OCI-LY3 (cell line): ENCODE measurements around the gene DNAJB1.

Experiments used
- H2AFZ ChIP-seq: fragments of 200-600, 300-600 bp; shearing (Covaris generic); 2 replicates; pipeline ENCODE4 v1.6.0; 2014; ENCODE audit warnings: antibody characterized with exemption, low read depth, low read length
- H3K27ac ChIP-seq: fragments of 200-600, 300-600 bp; sonication (generic); 2 replicates; pipeline ENCODE4 v1.5.1; 2014; ENCODE audit warnings: mild to moderate bottlenecking, low read length, moderate library complexity, mixed read lengths
- H3K27me3 ChIP-seq: fragments of 200-600, 300-600 bp; sonication (generic); 2 replicates; pipeline ENCODE4 v1.6.1; 2014; ENCODE audit warnings: low read depth, low read length, mixed read lengths
- H3K36me3 ChIP-seq: fragments of 200-600, 300-600 bp; sonication (generic); replicated peaks from 2 replicates; pipeline ENCODE3; 2014; ENCODE audit warnings: low read depth, low read length, mixed read lengths
- H3K4me1 ChIP-seq: fragments of 300-600, 200-600 bp; sonication (generic); 2 replicates; pipeline ENCODE4 v1.6.1; 2014; ENCODE audit warnings: low read length, mixed read lengths
- H3K4me2 ChIP-seq: fragments of 200-600, 300-600 bp; sonication (generic); 2 replicates; pipeline ENCODE4 v1.6.1; 2014; ENCODE audit warnings: low read length, mixed read lengths
- H3K4me3 ChIP-seq: fragments of 300-600, 200-600 bp; sonication (generic); 2 replicates; pipeline ENCODE4 v1.5.1; 2014; ENCODE audit warnings: antibody characterized with exemption, mild to moderate bottlenecking, low read length, moderate library complexity
- H3K79me2 ChIP-seq: fragments of 300-600, 200-600 bp; shearing (Covaris generic); 2 replicates; pipeline ENCODE4 v1.6.1; 2014; ENCODE audit warnings: mild to moderate bottlenecking, low read length, mixed read lengths
- H3K9ac ChIP-seq: fragments of 300-600, 200-600 bp; shearing (Covaris generic); 2 replicates; pipeline ENCODE4 v1.6.0; 2014; ENCODE audit warnings: mild to moderate bottlenecking, low read length, moderate library complexity
- H3K9me3 ChIP-seq: fragments of 200-600, 300-600 bp; shearing (Covaris generic); 2 replicates; pipeline ENCODE4 v1.6.1; 2014; ENCODE audit warnings: low read length, mixed read lengths; ENCODE audit not compliant: insufficient read depth
- H4K20me1 ChIP-seq: fragments of 200-600, 300-600 bp; sonication (generic); 2 replicates; pipeline ENCODE4 v1.6.1; 2016; ENCODE audit warnings: low read length, mixed read lengths; ENCODE audit not compliant: insufficient read depth
- EZH2phosphoT487 ChIP-seq: fragments of 200-600 bp; shearing (Covaris generic); IDR thresholded peaks from 2 replicates; pipeline ENCODE4 v1.6.1; 2018; ENCODE audit warnings: antibody characterized with exemption, mixed run types, low read depth
- TF ChIP-seq, protein P1 (sequence below): fragments of 200-600, 300-600 bp; sonication (generic); IDR thresholded peaks from 2 replicates; pipeline ENCODE4 v1.5.1; 2014; ENCODE audit warnings: antibody characterized with exemption, low read length, low read depth

The DNAJB1 gene

DNA sequence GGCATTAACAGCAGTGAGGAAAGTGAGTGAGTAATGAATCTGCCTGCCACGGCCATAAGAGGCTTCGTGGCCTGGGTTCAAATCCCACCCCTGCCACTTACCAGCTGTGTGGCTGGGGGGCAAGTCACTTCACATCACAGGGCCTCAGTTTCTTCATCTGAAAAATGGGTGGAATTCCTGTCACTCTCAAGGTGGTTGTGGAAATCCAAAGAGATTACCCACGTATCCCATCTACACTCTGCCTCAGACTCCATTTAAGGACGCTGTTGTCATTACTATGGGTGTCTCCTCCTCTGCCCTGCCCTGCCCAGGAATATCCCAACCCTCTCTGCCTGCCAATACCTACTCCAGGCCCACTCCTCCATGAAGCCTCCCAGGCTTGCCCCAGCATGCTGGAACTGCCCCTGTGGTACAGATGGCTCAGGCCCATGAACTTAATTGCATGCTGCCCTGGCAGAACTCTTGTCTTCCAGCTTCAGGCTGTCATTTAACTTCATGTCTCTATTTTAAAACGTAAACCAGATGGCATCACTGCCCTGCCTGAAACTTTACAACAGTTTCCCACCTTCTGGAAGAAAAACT is 25.4 kb downstream of the DNAJB1 start:
- TF ChIP-seq EZH2phosphoT487: no peak
- TF ChIP-seq, protein P1, sequence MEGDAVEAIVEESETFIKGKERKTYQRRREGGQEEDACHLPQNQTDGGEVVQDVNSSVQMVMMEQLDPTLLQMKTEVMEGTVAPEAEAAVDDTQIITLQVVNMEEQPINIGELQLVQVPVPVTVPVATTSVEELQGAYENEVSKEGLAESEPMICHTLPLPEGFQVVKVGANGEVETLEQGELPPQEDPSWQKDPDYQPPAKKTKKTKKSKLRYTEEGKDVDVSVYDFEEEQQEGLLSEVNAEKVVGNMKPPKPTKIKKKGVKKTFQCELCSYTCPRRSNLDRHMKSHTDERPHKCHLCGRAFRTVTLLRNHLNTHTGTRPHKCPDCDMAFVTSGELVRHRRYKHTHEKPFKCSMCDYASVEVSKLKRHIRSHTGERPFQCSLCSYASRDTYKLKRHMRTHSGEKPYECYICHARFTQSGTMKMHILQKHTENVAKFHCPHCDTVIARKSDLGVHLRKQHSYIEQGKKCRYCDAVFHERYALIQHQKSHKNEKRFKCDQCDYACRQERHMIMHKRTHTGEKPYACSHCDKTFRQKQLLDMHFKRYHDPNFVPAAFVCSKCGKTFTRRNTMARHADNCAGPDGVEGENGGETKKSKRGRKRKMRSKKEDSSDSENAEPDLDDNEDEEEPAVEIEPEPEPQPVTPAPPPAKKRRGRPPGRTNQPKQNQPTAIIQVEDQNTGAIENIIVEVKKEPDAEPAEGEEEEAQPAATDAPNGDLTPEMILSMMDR: no peak
- Histone ChIP-seq H4K20me1 (no peaks in the 10 kb centered on the region), H3K4me3 (no peak overlapping the region), H3K27me3 (0 out of 2 replicates have a peak, but pooled peaks cover 7% of the 10 kb centered on the region), H3K9me3 (no peaks in the 10 kb centered on the region), H3K27ac (no peak overlapping the region), H3K9ac (no peak overlapping the region), H3K79me2 (no peaks in the 10 kb centered on the region), H3K36me3 (no peaks in the 10 kb centered on the region), H3K4me2 (no peak overlapping the region), H2AFZ (no peak overlapping the region), H3K4me1 (peaks cover 7% of the 10 kb centered on the region)

DNA sequence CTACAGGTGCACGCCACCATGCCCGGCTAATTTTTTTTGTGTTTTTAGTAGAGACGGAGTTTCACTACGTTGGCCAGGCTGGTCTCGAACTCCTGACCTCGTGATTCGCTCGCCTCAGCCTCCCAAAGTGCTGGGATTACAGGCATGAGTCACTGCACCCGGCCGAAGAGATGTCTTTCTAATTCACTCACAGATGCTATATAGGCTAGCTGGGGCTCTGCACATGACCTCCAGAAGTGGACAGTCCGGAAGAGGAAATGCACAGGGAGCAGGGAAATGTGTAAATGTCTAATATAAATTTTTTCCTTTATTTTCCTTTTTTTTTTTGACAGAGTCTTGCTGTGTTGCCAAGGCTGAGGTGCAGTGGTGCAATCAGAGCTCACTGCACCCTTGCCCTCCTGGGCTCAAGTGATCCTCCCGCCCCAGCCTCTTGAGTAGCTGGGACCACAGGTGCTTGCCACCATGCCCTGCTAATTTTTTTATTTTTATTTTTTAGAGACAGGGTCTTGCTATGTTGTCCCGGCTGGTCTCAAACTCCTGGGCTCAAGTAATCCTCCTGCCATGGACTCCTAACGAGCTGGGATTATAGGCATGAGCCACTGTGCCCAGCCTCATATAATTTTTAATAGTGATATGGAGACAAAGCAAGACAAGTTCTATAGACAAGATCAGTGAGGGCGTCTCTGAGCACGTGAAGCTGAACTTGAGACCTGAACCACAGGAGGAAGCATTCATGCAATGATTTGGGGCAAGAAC is 30.6 kb downstream of the DNAJB1 start:
- Histone ChIP-seq H2AFZ (no peak overlapping the region), H3K27me3 (no peaks in the 10 kb centered on the region), H3K9me3 (no peaks in the 10 kb centered on the region), H3K9ac (no peak overlapping the region), H3K4me2 (no peak overlapping the region), H3K4me3 (no peak overlapping the region), H3K27ac (no peak overlapping the region), H4K20me1 (no peaks in the 10 kb centered on the region), H3K4me1 (no peaks in the 10 kb centered on the region), H3K36me3 (no peaks in the 10 kb centered on the region), H3K79me2 (no peaks in the 10 kb centered on the region)
- TF ChIP-seq, protein P1: no peak
- no peak for TF ChIP-seq EZH2phosphoT487

DNA sequence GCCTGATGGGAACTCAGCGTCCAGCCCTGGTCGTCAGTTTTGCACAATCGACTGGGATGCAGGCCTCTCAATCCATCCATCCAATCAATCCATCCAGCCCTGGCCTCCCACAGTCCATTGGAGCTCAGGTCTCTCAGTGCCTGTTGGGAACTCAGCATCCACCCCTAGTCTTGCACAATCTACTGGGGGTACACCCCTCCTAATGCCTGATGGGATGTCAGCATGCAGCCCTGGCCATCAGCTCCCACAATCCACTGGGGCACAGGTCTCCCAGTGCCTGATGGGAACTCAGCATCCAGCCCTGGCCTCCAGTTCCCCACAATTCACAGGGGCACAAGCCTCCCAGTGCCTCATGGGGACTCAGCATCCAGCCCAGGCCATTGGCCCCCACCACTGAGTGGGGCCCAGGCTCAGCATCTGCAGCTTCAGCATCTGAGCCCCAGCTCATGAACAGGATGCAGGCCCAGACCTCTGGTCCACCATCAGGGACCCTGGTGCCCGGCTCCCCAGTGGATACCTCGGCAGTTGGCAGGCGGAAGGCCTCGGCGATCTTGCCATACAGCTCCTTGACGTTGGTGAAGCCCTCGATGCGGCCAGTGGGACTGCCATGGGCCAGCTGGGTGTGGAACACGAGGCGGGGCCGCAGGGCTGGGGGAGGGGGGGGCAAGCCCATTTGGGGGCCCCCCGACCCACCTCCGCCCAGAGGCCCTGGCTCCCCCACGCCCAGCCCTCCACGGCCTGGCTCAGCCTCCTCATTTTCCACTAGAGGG is 35.8 kb downstream of the DNAJB1 start:
- no peaks in the 10 kb centered on the region for H3K79me2 ChIP-seq
- no peak overlapping the region for H2AFZ ChIP-seq
- no peaks in the 10 kb centered on the region for H4K20me1 ChIP-seq
- H3K4me1 ChIP-seq: peaks cover 10% of the 10 kb centered on the region; the same call in 1 of the 2 replicates
- H3K27ac ChIP-seq: no peak overlapping the region
- no peak overlapping the region for H3K4me3 ChIP-seq
- H3K9me3 ChIP-seq: no peaks in the 10 kb centered on the region
- no peak for TF ChIP-seq EZH2phosphoT487
- TF ChIP-seq, protein P1: no peak
- no peaks in the 10 kb centered on the region for H3K36me3 ChIP-seq
- no peak overlapping the region for H3K9ac ChIP-seq
- H3K27me3 ChIP-seq: no peaks in the 10 kb centered on the region
- no peak overlapping the region for H3K4me2 ChIP-seq

DNA sequence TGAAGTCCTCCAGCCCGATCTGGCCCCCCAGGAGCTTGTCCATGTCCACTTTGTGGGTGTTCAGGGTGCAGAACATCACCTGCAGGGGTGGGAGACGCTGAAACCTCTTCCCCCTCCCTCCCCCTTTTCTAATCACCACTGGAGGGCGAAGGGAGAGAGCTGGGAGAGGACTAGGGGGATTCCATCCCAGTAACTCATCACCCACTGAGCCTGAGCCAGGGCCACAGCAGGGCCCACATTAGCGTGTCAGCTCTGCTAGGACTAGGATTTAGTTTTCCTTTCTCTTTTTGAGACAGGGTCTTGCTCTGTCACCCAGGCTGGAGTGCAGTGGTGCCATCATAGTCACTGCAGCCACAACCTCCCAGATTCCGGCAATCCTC is 37.5 kb downstream of the DNAJB1 start:
- H3K4me1 ChIP-seq: peaks cover 23% of the 10 kb centered on the region
- no peaks in the 10 kb centered on the region for H3K27me3 ChIP-seq
- H3K4me3 ChIP-seq: peak overlapping the region; percentile 72
- H3K27ac ChIP-seq: no peak overlapping the region
- no peaks in the 10 kb centered on the region for H4K20me1 ChIP-seq
- H3K9ac ChIP-seq: peak overlapping the region; percentile 10; the same call in 1 of the 2 replicates
- H3K36me3 ChIP-seq: no peaks in the 10 kb centered on the region
- peak overlapping the region; percentile 74 for H3K4me2 ChIP-seq
- TF ChIP-seq, protein P1: no peak
- no peak for TF ChIP-seq EZH2phosphoT487
- H3K79me2 ChIP-seq: no peaks in the 10 kb centered on the region
- no peaks in the 10 kb centered on the region for H3K9me3 ChIP-seq
- peak overlapping the region; percentile 59; the same call in 1 of the 2 replicates for H2AFZ ChIP-seq
